Esophagus squamous epithelium (tissue), 5 donors: ENCODE data around the gene DPY19L3. TPM values are rescaled to one million over a fixed set of nuclear protein-coding genes. Genes with fewer than 3 reads are reported as not detected.
"Not testable (repeated sequence)": the region's sequence is repeated elsewhere in the genome, so short reads cannot be mapped to it uniquely, and the experiment has no call there.

Source experiments
- DNase-seq: peaks from one replicate; lab custom pipeline; 2025; lab: John Stamatoyannopoulos, UW
- H3K27ac ChIP-seq, 4 donors: fragments of 200-600 bp; sonication (generic); one replicate each; pipeline ENCODE4 v1.5.1; 2016 to 2019; ENCODE audit warnings: mild to moderate bottlenecking in 1 of 4
- H3K27me3 ChIP-seq, 4 donors: fragments of 200-600 bp; sonication (generic); 1 replicate in 3 of 4; 2 replicates in 1 of 4; pipeline versions ENCODE4 v1.5.1 to v1.6.0; 2017 to 2021; ENCODE audit warnings: antibody characterized with exemption in 1 of 4
- H3K36me3 ChIP-seq, 3 donors: fragments of 200-600 bp; sonication (generic); one replicate each; pipeline ENCODE4 v1.5.1; 2016 to 2019
- H3K4me1 ChIP-seq, 3 donors: fragments of 200-600 bp; sonication (generic); one replicate each; pipeline ENCODE4 v1.5.1; 2017 to 2019
- H3K4me3 ChIP-seq, 4 donors: fragments of 200-600 bp; sonication (generic); 1 replicate in 3 of 4; 2 replicates in 1 of 4; pipeline ENCODE4 v1.5.1; 2016 to 2019; ENCODE audit warnings: mild to moderate bottlenecking in 2 of 4, moderate library complexity in 1 of 4
- H3K9me3 ChIP-seq, 3 donors: fragments of 200-600 bp; sonication (generic); one replicate each; pipeline ENCODE4 v1.5.1; 2016 to 2019
- POLR2A ChIP-seq, 4 donors: fragments of 450-650 bp; IDR thresholded peaks; one replicate each; pipeline ENCODE4 v1.6.1; 2017; ENCODE audit warnings: antibody characterized with exemption in 4 of 4, mild to moderate bottlenecking in 4 of 4, moderate library complexity in 3 of 4
- WGBS, 2 donors: methylation state at CpG; one replicate each; pipeline ENCODE4 v1.1.5; 2018; 5-methylcytosine and 5-hydroxymethylcytosine counted together
- intact Hi-C: fragments of 100-400 bp; cut with DNase I; formaldehyde crosslinking; loops from one replicate; pipeline ENCODE4 v1.15.0; 2022
- total RNA-seq, 4 donors: library from RNA; depleted of rRNA; stranded (reverse); fragments of >200 nt; gene quantifications; one replicate each; pipeline ENCODE4 v1.1.0, GENCODE V29; 2016
- TF ChIP-seq, protein P1 (sequence below), 6 experiments: fragments of 450-650 bp in 4 of 6; fragments of 200-600 bp in 2 of 6; sonication (generic) in 2 of 6; IDR thresholded peaks; one replicate each; pipeline ENCODE4 v1.5.1; 2016 to 2019; ENCODE audit warnings: antibody characterized with exemption in 6 of 6, mild to moderate bottlenecking in 4 of 6, moderate library complexity in 4 of 6
- donor health status: DM: yes; HTN: yes; CAD: no.

The DPY19L3 gene
- total RNA-seq, 4 donors from 2014 or later = 5.6 to 22.6 (median 16.6) TPM

GRCh38 chr19:32483574-32483973, 78.0 kb downstream of the DPY19L3 start:
- Histone ChIP-seq H3K27ac (no peak overlapping the region), H3K4me3 (no peak overlapping the region), H3K27me3 (no peaks in the 10 kb centered on the region), H3K36me3 (peaks cover 0 to 91% (median 4%) of the 10 kb centered on the region in 3 donors), H3K9me3 (peaks cover 0 to 11% (median 0%) of the 10 kb centered on the region in 3 donors), H3K4me1 (no peaks in the 10 kb centered on the region)
- 77 to 83% methylated on average over 4 of the region's 4 CpGs for WGBS, 2 donors
- intact Hi-C loops = no loop called here
- TF ChIP-seq, protein P1, sequence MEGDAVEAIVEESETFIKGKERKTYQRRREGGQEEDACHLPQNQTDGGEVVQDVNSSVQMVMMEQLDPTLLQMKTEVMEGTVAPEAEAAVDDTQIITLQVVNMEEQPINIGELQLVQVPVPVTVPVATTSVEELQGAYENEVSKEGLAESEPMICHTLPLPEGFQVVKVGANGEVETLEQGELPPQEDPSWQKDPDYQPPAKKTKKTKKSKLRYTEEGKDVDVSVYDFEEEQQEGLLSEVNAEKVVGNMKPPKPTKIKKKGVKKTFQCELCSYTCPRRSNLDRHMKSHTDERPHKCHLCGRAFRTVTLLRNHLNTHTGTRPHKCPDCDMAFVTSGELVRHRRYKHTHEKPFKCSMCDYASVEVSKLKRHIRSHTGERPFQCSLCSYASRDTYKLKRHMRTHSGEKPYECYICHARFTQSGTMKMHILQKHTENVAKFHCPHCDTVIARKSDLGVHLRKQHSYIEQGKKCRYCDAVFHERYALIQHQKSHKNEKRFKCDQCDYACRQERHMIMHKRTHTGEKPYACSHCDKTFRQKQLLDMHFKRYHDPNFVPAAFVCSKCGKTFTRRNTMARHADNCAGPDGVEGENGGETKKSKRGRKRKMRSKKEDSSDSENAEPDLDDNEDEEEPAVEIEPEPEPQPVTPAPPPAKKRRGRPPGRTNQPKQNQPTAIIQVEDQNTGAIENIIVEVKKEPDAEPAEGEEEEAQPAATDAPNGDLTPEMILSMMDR (IDR thresholded peaks at IDR 0.05) = no peak
- TF ChIP-seq POLR2A (IDR thresholded peaks at IDR 0.05) = no peak
- no peak for DNase-seq

- peaks cover 0 to 27% (median 0%) of the 10 kb centered on the region in 3 donors for H3K36me3 ChIP-seq
- no peak overlapping the region for H3K4me3 ChIP-seq
- 73 to 77% methylated on average over 2 of the region's 2 CpGs for WGBS, 2 donors
- DNase-seq = no peak
- H3K27ac ChIP-seq = no peak overlapping the region
- intact Hi-C loops = no loop called here
- H3K4me1 ChIP-seq = no peaks in the 10 kb centered on the region
- H3K9me3 ChIP-seq = peaks cover 0 to 18% (median 0%) of the 10 kb centered on the region in 3 donors
- TF ChIP-seq POLR2A (IDR thresholded peaks at IDR 0.05) = no peak
- TF ChIP-seq, protein P1 (IDR thresholded peaks at IDR 0.05) = no peak
- no peaks in the 10 kb centered on the region for H3K27me3 ChIP-seq
Observed at GRCh38 chr19:32489971-32490370, 84.4 kb downstream of the DPY19L3 start.

DNA sequence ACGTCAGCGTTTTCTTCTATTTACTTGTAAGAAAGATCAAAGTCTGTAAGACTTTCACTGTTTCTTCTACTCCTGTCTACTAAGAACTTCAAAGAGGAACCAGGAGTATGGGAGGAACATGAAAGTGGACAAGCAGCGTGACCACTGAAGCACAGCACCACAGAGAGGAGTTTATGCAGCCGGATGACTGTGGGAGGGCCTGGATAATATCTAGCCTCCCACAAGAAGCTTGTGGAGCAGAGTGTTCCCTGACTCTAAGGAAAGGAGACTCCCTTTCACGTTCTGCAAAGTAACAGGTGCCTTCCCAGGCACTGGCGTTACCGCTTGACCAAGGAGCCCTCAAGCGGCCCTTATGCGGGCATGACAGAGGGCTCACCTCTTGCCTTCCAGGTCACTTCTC, 91.8 kb downstream of the DPY19L3 start:
- Histone ChIP-seq H3K9me3 (no peaks in the 10 kb centered on the region), H3K4me1 (no peaks in the 10 kb centered on the region), H3K4me3 (no peak overlapping the region), H3K27ac (no peak overlapping the region), H3K27me3 (no peaks in the 10 kb centered on the region), H3K36me3 (no peaks in the 10 kb centered on the region)
- TF ChIP-seq, protein P1 (IDR thresholded peaks at IDR 0.05) = no peak
- TF ChIP-seq POLR2A (IDR thresholded peaks at IDR 0.05) = no peak
- DNase-seq = no peak
- intact Hi-C loops = no loop called here
- WGBS, 2 donors = 75 to 81% methylated on average over 9 of the region's 9 CpGs

- intact Hi-C loops = no loop called here
- WGBS, 2 donors = 50 to 57% methylated on average over 6 of the region's 6 CpGs
- TF ChIP-seq POLR2A (IDR thresholded peaks at IDR 0.05) = no peak
- TF ChIP-seq, protein P1 (IDR thresholded peaks at IDR 0.05) = no peak
Observed at GRCh38 chr19:32498648-32499200, 93.2 kb downstream of the DPY19L3 start.

GRCh38 chr19:32512498-32512897, 106.9 kb downstream of the DPY19L3 start:
- H3K4me1 ChIP-seq, H3K27ac ChIP-seq, H3K4me3 ChIP-seq, H3K9me3 ChIP-seq, H3K36me3 ChIP-seq, intact Hi-C loops, H3K27me3 ChIP-seq, DNase-seq: not testable (repeated sequence)
- WGBS, 2 donors = 72 to 87% methylated on average over 4 of the region's 4 CpGs

More at GRCh38 chr19:32498648-32499200, 93.2 kb downstream of the DPY19L3 start:
- Histone ChIP-seq H3K27me3 (no peaks in the 10 kb centered on the region), H3K9me3 (no peaks in the 10 kb centered on the region), H3K4me1 (no peaks in the 10 kb centered on the region), H3K4me3 (no peak overlapping the region), H3K27ac (no peak overlapping the region), H3K36me3 (no peaks in the 10 kb centered on the region)
- DNase-seq = no peak
